MM.1S (cell line): ENCODE results near the gene CSF2RB.

Experiments
- CTCF ChIP-seq: fragments of 300-600 bp; sonication (generic); IDR thresholded peaks from 2 replicates; pipeline ENCODE4 v1.5.1; 2016; ENCODE audit warnings: antibody characterized with exemption, low read length, mixed read lengths
- EZH2phosphoT487 ChIP-seq: fragments of 300-600 bp; sonication (generic); IDR thresholded peaks from 2 replicates; pipeline ENCODE4 v1.6.1; 2018; ENCODE audit warnings: antibody characterized with exemption, low read length

DNA sequence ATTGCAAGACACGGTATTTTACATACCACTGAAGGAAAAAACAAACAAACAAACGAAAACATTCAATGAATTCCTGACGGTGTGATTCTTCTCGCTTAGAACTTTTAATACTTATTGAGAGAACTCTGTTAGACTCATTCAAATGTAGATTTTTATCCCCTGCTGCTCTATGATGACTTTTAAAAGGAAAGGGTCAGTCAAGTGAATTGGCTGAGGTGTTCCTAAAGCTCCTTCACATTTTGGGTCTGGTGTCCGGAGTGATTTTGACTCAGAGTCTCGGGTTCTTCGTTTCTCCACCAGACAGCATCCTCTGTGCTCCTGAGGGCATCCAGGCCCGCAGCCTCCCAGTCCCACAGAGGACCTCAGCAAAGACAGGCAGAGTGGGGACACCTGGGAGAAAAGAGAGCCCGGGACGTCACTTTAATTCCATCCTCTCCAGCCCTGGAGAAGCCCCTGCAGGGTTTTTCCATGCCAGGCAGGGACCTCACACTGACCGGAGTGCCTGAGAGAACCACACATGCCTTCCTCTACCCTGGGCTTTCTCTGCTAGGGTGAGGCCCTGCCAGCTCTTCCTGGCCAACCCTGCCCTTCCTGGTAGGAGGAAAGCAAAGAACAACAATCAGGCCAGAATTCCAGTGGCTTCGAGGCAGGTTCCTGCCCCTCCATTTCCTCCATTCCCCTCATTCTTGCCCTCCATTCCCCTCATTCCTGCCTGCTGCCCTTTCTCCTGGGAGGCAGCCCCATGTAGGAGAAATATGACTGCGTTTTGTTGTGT is 1.4 kb upstream of the CSF2RB start:
- no peak for TF ChIP-seq CTCF
- no peak for TF ChIP-seq EZH2phosphoT487
